NB4 (cell line): ENCODE data around the gene WDR36.

Experiments used
- MYC ChIP-seq: IDR thresholded peaks from 2 replicates; pipeline ENCODE4 v1.6.1; 2011; ENCODE audit warnings: low read depth, low read length
- POLR2A ChIP-seq: IDR thresholded peaks from 2 replicates; pipeline ENCODE4 v1.6.1; 2011; ENCODE audit warnings: mild to moderate bottlenecking; ENCODE audit not compliant: insufficient read length; ENCODE audit errors: extremely low read depth
- TF ChIP-seq, protein P1 (sequence below): IDR thresholded peaks from one replicate; pipeline ENCODE4 v1.5.1; 2012; ENCODE audit warnings: low read depth, low read length

DNA sequence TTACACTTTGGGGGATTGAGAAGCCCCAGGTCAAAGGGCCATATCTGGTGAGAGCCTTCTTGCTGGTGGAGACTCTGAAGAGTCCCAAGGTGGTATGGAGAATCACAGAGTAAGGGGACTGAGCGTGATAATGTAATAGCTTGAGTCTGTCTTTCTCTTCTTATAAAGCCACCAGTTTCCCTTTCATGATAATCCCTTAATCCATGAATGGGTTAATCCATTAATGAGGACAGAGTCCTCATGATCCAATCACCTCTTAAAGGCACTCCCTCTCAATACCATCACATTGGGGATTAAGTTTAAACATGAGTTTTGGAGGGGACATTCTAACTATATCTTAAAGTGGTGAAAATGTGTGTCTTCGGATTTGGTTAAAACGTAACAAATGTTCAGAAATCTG, 21.5 kb downstream of the WDR36 start:
- TF ChIP-seq, protein P1, sequence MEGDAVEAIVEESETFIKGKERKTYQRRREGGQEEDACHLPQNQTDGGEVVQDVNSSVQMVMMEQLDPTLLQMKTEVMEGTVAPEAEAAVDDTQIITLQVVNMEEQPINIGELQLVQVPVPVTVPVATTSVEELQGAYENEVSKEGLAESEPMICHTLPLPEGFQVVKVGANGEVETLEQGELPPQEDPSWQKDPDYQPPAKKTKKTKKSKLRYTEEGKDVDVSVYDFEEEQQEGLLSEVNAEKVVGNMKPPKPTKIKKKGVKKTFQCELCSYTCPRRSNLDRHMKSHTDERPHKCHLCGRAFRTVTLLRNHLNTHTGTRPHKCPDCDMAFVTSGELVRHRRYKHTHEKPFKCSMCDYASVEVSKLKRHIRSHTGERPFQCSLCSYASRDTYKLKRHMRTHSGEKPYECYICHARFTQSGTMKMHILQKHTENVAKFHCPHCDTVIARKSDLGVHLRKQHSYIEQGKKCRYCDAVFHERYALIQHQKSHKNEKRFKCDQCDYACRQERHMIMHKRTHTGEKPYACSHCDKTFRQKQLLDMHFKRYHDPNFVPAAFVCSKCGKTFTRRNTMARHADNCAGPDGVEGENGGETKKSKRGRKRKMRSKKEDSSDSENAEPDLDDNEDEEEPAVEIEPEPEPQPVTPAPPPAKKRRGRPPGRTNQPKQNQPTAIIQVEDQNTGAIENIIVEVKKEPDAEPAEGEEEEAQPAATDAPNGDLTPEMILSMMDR = no peak
- TF ChIP-seq MYC (no peak), POLR2A (no peak)
